ENCODE results near the gene LETM1.
A peak's percentile ranks its signal among the peaks of the same experiment; 100 is the strongest.

Gene LETM1

DNA sequence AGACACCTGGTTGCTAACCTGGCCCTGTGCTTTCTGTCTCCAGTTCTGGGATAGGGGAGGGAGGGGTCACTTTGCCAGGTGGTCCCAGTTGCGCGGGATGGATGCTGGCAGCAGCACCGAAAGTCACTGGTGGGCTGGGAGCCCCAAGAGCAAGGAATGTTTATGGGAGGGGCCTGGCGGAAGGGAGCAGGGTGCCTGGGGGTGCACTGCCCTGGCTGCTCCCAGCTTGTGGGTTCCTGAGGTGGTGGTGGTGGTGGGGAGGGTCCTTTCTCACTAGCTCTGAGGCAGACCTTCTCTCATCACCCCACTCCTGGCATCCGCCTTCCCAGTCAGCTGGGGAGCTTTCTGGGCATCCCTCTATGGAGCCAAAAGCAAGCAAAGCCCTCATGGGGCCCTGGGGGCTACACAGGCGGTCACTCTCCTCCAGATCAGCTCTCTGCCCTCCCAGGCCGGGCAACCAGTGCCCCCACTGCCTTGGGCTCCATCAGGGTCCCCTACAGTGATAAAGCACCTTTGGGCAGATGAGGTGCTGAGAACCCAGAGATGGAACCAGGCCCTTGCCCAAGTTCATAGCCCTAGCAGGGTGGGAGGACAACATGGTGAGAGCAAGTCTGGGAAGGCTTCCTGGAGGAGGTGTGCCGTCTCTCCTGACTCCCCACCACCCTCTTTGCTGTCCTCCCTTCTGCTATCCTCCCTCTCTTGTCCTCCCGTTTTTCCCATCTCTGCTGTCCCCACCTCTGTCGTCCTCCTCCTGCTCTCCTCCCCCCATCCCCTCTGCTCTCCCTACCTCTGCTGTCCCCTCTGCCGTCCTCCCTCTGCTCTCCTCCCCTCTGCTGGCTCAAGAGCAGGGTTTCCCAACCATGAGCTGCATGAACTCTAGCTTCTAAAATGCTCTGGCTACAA is 46.9 kb downstream of the LETM1 start:
- no peak for DNase-seq

DNA sequence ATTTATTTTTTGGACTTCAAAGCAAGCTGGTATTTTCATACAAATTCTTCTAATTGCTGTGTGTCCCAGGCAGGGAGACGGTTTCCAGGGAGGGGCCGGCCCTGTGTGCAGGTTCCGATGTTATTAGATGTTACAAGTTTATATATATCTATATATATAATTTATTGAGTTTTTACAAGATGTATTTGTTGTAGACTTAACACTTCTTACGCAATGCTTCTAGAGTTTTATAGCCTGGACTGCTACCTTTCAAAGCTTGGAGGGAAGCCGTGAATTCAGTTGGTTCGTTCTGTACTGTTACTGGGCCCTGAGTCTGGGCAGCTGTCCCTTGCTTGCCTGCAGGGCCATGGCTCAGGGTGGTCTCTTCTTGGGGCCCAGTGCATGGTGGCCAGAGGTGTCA is 47.6 kb downstream of the LETM1 start:
- no peak for DNase-seq

DNA sequence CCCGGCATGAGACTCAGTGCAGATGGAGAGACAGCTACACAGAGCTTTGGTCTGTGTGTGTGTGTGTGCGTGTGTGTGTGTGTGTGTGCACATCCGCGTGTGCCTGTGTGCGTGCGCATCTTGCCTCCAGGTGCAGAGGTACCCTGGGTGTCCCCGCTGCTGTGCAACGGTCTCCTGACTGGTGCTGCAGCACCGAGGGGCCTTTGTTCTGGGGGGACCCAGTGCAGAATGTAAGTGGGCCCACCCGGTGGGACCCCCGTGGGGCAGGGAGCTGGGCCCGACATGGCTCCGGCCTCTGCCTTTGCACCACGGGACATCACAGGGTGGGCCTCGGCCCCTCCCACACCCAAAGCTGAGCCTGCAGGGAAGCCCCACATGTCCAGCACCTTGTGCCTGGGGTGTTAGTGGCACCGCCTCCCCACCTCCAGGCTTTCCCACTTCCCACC is 48.6 kb downstream of the LETM1 start:
- no peak for DNase-seq

DNA sequence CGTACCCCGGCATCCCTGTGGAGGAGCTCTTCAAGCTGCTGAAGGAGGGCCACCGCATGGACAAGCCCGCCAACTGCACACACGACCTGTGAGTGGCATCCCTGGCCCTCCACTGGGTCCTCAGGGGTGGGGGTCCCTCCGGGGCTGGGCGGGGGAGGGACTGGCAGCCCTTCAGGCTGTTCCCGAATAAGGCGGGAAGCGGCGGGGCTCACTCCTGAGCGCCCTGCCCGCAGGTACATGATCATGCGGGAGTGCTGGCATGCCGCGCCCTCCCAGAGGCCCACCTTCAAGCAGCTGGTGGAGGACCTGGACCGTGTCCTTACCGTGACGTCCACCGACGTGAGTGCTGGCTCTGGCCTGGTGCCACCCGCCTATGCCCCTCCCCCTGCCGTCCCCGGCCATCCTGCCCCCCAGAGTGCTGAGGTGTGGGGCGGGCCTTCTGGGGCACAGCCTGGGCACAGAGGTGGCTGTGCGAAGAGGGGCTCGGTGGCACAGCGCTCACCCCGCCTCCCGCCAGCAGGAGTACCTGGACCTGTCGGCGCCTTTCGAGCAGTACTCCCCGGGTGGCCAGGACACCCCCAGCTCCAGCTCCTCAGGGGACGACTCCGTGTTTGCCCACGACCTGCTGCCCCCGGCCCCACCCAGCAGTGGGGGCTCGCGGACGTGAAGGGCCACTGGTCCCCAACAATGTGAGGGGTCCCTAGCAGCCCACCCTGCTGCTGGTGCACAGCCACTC is 49.2 kb downstream of the LETM1 start:
- DNase-seq = no peak

DNA sequence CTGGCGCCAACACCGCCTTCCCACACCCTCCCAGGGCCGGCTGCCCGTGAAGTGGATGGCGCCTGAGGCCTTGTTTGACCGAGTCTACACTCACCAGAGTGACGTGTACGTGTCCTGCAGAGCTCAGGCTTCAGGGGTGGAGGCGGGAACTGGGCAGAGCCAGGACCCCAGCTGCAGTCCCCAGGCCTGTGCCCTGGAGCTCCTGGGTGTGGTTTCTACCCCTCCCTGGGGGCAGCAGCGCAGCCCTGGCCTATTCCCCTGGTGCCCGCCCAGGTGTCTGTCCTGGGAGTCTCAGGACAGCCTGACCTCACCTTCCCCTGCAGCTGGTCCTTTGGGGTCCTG is 49.8 kb downstream of the LETM1 start:
- no peak for DNase-seq

DNA sequence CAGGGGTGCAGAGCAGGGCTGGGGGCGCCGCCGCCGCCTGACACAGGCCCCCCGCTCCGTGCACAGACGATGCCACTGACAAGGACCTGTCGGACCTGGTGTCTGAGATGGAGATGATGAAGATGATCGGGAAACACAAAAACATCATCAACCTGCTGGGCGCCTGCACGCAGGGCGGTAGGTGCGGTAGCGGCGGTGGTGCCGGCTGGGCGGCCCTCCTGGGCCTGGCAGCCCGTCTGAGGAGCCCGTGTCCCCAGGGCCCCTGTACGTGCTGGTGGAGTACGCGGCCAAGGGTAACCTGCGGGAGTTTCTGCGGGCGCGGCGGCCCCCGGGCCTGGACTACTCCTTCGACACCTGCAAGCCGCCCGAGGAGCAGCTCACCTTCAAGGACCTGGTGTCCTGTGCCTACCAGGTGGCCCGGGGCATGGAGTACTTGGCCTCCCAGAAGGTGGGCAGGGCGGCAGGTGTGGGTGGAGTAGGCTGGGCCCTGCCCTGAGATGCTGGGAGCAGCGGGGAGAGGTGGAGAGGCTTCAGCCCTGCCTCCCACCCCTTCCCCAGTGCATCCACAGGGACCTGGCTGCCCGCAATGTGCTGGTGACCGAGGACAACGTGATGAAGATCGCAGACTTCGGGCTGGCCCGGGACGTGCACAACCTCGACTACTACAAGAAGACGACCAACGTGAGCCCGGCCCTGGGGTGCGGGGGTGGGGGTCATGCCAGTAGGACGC is 50.3 kb downstream of the LETM1 start:
- no peak for DNase-seq

DNA sequence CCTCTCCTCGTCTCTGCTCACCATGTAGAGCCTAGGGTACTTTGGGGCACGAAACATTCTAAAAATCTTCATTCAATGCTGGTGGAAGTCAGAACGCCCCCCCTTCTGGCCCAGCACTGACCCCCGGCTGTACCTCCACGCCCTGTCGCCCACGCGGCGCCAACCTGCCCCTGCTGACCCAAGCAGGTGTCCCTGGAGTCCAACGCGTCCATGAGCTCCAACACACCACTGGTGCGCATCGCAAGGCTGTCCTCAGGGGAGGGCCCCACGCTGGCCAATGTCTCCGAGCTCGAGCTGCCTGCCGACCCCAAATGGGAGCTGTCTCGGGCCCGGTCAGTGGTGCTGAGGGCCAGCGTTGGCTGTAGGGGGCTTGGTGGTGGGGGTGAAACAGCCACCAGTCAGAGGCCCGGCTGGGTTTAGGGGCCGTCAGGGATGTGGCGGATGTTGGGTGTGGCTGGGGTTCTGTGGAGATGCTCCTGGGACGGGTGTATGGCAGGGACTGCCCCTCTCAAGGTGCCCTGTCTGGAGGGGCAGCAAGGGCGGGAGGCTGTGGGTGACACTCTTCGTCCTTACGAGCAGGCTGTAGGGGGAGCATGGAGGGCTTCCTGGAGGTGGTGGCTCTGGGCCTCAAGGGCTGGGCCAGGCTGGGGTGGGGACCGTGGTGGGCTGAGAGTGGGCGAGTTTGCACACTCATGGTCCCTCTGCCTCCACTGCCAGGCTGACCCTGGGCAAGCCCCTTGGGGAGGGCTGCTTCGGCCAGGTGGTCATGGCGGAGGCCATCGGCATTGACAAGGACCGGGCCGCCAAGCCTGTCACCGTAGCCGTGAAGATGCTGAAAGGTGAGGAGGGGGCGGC is 51.1 kb downstream of the LETM1 start:
- DNase-seq = no peak

DNA sequence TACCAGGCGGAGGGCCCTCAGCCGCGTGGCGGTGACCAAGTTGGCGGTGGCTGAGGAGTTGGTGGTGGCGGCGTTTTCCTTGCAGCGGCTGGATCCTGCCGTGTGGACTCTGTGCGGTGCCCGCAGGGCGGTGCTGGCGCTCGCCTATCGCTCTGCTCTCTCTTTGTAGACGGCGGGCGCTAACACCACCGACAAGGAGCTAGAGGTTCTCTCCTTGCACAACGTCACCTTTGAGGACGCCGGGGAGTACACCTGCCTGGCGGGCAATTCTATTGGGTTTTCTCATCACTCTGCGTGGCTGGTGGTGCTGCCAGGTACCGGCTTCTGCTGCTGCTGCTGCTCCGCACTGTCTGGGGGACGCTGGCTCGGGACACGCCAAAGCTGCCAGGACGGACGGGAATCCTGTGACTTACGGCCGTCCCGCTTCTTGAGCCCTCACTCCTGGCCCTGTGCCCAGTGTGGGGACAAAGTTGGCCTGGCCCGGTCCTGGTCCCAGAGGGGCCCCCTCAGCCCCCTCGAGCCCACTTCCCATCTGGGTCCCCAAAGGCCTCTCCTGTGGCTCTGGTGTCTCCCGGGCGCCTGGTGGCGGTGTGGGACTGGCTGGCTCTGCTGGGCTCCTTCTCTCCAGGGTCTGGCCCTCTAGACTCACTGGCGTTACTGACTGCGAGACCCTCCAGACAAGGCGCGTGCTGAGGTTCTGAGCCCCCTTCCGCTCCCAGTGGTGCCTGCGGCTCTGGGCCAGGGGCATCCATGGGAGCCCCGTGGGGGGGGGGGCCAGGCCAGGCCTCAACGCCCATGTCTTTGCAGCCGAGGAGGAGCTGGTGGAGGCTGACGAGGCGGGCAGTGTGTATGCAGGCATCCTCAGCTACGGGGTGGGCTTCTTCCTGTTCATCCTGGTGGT is 52.2 kb downstream of the LETM1 start:
- DNase-seq = no peak

DNA sequence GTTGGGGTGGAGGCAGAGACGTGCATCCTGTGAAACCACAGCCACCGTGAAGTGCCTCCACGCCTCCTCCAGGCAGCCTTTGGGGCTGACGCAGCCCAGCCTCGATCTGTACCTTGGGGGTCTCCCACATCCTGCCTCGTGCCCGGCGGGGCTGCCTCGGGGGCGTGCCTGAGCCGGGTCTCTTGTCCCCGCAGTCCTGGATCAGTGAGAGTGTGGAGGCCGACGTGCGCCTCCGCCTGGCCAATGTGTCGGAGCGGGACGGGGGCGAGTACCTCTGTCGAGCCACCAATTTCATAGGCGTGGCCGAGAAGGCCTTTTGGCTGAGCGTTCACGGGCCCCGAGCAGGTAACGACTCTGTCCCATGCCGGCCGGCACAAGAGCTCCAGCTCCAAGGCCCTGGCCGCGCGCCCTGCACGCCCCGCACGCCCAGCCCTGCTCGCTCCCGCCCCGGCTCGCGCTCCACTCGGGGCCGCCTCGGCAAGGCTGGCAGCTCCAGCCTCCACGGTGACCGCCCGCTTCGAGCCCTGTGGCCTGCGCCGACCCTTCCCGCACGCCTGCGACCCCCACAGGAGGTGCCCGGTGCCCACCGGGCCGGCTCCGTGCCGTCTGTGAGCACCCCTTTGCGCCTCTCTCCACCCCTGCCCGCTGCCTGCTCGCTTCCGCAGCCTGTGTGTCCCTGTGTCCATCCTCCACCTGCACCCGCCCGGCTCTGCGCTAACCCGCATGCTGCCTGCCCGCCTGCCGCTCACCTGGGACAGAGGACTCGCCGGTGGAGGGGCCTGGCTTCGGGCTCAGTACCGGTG is 53.0 kb downstream of the LETM1 start:
- no peak for DNase-seq

DNA sequence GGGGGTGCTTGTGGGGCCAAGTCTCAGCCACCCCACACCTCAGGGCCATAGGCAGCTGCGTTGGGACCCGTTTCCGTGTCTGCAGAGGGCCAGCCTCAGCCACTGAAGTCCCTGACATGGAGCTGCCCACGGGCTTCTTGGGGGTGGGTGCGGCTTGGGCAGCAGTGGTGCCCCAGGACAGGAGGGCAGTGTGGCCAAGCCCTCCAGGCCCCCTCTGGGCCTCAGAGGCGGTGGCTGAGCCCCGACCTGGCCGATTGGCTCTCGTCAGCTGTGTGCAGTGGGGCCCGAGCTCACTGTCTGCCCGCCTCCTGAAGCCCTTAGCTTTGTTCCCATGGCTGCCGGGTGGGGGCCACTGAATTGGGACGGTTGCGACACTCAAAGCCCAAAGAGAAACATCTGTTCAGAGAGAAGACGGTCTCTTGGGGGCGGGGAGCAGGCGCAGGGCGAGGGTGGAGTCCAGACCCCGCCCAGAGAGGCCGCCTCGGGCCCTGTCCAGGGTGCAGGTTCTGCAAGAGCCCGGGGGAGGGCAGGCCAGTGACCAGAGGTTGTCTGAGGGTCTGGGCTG is 53.7 kb downstream of the LETM1 start:
- no peak for DNase-seq

DNA sequence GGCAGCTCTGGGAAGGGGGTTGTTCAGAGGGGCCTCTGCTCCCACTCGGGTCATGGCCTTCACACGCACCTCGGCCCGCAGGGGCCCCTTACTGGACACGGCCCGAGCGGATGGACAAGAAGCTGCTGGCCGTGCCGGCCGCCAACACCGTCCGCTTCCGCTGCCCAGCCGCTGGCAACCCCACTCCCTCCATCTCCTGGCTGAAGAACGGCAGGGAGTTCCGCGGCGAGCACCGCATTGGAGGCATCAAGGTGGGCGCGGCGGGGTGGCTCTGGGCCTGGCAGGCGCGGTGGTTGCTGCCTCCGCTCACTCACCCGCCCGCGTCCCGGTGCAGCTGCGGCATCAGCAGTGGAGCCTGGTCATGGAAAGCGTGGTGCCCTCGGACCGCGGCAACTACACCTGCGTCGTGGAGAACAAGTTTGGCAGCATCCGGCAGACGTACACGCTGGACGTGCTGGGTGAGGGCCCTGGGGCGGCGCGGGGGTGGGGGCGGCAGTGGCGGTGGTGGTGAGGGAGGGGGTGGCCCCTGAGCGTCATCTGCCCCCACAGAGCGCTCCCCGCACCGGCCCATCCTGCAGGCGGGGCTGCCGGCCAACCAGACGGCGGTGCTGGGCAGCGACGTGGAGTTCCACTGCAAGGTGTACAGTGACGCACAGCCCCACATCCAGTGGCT is 54.5 kb downstream of the LETM1 start:
- no peak for DNase-seq

DNA sequence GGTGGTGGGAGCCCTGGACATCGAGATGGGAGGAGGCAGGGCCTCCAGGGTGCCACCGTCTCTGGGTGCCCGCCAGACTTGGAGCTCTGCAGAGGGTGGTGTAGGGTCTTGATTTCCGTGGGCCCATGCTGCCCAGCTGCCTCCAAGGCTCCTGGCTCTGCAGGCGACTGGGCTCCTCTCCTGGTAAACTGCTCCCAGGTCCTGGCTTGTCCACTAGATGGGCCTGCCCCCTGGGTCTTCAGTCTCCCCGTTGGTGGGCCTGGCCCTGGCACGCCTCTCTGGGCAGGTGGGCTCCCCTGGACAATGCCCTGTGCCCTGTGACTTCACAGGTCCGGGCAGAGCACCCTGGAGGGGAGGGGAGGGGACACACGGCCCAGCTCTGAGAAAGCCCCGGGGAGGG is 55.2 kb downstream of the LETM1 start:
- DNase-seq = no peak

DNA sequence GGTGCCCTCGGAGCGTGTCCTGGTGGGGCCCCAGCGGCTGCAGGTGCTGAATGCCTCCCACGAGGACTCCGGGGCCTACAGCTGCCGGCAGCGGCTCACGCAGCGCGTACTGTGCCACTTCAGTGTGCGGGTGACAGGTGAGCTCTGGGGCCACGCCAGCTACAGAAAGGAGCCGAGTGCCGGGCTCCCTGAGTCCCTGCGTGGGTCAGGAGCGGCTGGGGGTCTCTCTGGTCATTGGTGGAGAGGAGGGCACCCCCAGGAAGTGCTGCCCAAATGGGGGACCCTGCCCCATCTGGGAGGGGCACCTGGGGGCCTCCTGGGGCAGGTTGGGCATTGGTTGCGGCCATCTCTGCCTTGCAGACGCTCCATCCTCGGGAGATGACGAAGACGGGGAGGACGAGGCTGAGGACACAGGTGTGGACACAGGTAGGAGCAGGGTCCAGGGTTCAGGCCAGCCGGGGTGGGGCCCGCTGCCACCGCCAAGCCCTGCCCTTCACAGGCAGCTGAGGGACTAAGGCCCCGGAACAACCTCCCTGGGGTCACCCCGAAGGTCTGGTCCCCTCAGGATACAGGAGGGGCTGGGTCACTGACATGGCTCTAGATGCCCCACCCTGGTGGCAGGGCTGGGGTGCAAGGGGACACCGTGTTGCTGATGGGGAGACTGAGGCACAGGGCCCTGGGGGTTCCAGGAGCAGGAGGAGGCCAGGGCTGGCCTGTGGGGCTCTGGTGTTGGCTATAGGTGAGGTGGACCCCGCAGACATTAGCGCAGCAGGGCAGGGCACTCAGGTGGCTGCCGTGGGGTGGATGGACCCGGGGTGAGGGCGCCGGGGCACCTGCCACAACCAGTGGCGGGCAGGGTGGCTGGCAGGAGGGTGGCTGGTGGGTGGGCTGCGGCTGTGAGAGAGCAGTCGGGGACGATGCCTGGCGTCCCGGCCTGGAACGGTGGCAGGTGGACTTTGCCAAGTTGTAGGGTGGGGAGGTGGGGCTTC is 56.3 kb downstream of the LETM1 start:
- DNase-seq = no peak

DNA sequence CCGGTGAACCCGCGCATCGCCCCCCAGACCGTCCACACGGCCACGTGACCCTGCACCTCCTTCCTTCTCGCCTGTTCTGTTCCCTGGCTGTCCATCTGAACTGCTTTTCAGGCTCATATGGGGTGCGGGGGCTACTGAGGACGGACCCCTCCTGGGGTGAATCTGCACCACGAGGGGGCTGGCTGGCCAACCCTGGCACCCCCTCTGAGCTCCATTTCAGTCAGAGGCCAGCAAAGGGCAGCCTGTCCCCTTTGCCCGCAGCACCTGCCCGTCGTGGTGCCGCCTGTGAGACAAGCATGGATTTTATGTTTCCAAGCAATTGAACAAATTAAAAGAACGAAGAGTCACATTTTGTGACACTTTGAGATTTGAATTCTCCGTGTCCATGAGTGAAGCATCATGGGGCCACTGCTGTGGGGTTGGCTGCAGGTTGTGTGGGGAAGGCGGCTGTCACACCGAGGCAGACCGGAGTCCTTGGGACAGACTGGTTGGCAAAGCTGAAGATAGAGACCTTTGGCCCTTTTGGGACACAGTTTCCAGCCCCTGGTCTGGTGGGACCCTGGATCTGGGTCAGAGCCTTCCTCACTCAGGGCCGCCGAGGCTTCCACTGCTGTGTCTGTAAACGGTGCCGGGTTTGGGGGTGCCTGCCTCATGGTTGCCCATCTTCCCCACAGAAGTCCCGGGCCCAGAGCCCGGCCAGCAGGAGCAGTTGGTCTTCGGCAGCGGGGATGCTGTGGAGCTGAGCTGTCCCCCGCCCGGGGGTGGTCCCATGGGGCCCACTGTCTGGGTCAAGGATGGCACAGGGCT is 57.2 kb downstream of the LETM1 start:
- no peak for DNase-seq

DNA sequence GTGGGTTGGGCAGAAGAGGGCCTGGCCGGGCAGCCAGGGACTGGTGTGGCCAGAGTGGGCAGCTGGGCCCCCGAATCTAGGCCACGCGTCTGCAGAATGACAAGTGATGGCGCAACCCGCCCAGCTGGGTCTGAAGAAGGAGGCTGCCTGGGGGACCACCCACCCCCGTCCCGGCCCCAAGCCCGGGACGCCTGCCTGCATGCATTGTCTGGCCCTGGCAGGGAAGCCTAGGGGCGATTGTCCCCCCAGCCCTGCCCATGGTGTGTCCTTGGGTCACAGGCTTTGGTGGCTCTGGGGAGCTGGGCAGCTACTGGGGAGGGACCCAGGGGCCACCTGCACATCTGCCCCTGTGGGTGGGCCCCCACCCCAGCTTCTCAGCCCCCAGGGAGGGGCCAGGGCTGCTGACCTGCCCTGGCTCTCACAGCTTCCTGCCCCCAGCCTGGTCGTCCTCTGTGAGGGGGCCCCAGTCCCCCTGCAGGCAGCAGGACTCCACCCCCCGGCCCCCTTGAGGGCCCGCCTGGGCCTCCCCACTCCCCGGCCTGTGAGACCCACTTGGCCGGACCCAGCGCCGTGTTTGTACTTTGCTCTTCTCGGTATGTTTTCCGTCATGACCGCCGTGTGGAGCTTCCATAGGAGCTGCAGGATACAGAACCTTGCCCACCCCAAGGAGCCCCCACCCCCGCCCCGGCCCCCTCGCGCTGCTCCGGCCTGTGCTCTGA is 57.9 kb downstream of the LETM1 start:
- peak in 46 of 56 donors; percentile 22 to 88 (median 56) for DNase-seq

Measured in nucleus accumbens (tissue), 56 donors.